Measurements from ENCODE around the gene RAD51B. TPM values are rescaled to one million over a fixed set of nuclear protein-coding genes. Genes with fewer than 3 reads are reported as not detected.

Gene RAD51B
- total and polyA plus RNA-seq, 8 donors = 10.8 to 18.3 (median 14.1) TPM

DNA sequence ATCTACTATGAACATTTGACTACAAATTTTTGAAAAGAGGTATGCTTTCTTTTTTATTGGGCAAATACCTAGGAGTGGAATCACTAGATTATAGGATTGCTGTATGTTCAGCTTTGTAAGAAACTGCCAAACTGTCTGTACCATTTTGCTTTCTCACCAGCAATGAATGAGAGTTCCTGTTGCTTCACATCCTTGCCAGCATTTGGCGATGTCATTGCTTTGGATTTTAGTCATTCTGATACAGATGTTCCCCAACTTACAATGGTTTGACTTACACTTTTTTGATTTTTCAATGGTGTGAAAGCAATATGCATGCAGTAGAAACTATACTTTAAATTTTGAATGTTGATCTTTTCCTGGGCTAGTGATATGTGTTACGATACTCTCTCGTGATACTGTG is 328.7 kb downstream of the RAD51B start:
- DNase-seq (no peak), ATAC-seq (no peak)
- no peak overlapping the region for H3K4me3 ChIP-seq
- peaks cover 9 to 34% of the 10 kb centered on the region in 2 donors for H3K4me1 ChIP-seq
- no peaks in the 10 kb centered on the region for H3K36me3 ChIP-seq
- H3K27me3 ChIP-seq = no peaks in the 10 kb centered on the region
- H3K27ac ChIP-seq = peak overlapping the region in 1 of 2 donors; percentile 81
- peaks cover 0 to 20% of the 10 kb centered on the region in 2 donors for H3K9me3 ChIP-seq
- TF ChIP-seq, protein P1, sequence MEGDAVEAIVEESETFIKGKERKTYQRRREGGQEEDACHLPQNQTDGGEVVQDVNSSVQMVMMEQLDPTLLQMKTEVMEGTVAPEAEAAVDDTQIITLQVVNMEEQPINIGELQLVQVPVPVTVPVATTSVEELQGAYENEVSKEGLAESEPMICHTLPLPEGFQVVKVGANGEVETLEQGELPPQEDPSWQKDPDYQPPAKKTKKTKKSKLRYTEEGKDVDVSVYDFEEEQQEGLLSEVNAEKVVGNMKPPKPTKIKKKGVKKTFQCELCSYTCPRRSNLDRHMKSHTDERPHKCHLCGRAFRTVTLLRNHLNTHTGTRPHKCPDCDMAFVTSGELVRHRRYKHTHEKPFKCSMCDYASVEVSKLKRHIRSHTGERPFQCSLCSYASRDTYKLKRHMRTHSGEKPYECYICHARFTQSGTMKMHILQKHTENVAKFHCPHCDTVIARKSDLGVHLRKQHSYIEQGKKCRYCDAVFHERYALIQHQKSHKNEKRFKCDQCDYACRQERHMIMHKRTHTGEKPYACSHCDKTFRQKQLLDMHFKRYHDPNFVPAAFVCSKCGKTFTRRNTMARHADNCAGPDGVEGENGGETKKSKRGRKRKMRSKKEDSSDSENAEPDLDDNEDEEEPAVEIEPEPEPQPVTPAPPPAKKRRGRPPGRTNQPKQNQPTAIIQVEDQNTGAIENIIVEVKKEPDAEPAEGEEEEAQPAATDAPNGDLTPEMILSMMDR (IDR thresholded peaks at IDR 0.05) = no peak
- intact Hi-C loops (cut with DNase I) = no loop called here

DNA sequence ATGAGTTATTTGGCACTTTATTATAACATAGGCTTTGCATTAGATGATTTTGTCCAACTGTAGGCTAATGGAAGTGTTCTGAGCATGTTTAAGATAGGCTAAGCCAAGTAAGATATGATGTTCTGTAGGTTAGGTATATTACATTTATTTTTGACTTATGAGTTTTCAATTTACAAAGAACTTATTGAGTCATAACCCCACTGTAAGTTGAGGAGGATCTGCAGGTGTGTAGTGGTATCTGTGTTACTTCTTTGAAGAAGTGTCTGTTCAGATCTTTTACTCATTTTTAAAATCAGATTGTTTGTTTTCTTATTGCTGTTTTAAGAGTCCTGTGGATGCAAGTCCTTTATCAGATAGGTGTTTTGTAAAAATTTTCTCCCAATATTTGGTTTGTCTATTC is 329.2 kb downstream of the RAD51B start:
- Histone ChIP-seq H3K9me3 (peaks cover 0 to 20% of the 10 kb centered on the region in 2 donors), H3K4me1 (peaks cover 8 to 29% of the 10 kb centered on the region in 2 donors), H3K36me3 (no peaks in the 10 kb centered on the region), H3K27me3 (no peaks in the 10 kb centered on the region), H3K27ac (no peak overlapping the region), H3K4me3 (no peak overlapping the region)
- ATAC-seq = no peak
- TF ChIP-seq, protein P1 (IDR thresholded peaks at IDR 0.05) = no peak
- intact Hi-C loops (cut with DNase I) = no loop called here
- no peak for DNase-seq

DNA sequence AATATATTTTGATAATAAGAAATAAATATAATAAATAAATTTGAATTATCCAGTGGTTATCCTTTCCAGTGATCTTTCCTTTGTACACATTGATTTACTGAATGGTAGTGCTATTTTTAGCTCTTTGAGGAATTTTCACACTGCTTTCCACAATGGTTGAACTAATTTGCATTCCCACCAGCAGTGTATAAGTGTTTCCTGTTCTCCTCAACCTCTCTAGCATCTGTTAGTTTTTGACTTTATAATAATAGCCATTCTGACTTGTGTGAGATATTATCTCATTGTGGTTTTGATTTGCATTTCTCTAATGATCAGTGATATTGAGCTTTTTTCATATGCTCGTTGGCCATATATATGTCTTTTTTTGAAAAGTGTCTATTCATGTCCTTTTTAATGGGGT is 333.7 kb downstream of the RAD51B start:
- Histone ChIP-seq H3K36me3 (no peaks in the 10 kb centered on the region), H3K27me3 (no peaks in the 10 kb centered on the region), H3K9me3 (peaks cover 0 to 16% of the 10 kb centered on the region in 2 donors), H3K27ac (no peak overlapping the region), H3K4me3 (no peak overlapping the region), H3K4me1 (peaks cover 0 to 3% of the 10 kb centered on the region in 2 donors)
- intact Hi-C loops (cut with DNase I) = no loop called here
- TF ChIP-seq, protein P1 (IDR thresholded peaks at IDR 0.05) = no peak
- ATAC-seq = no peak
- DNase-seq = no peak

DNA sequence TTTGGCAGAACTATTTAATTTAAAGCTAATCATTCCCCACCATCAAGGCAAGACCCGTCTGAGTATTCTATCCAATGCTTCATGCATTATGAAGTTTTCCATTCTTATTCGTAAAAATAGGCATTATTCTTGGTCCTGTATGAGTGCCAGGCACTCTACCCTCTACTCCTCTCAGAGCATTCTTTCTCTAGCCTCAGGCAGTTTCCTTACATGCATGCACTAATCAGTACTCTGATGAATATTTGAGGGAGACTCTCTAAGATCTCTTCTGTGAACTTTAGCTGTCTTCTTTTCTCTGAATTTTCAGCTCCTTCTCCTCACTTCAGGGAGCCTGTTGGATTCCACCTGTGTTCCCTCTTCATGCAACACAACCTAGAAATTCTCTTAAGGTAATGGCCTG is 334.7 kb downstream of the RAD51B start:
- H3K36me3 ChIP-seq = no peaks in the 10 kb centered on the region
- intact Hi-C loops (cut with DNase I) = no loop called here
- no peak for DNase-seq

DNA sequence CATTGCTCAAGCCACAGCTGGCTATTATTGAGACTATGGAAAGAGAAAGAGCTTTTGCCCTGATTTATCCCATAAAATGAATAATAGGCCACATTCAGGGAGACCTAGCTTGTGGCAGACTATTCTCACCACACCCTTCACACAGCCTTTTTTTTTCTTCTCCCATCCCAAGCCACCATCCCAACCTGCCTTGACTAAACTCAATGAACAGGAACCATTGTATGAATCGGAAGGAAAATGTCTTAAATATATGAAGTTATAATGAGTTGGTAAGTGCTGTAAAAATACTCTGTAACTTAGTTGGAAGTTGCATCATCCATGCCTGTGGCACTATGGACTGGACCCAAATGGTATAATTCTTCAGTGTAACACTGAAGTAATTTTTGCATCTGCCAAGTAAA is 338.4 kb downstream of the RAD51B start:
- Histone ChIP-seq H3K9me3 (no peaks in the 10 kb centered on the region), H3K27me3 (no peaks in the 10 kb centered on the region), H3K4me3 (no peak overlapping the region), H3K36me3 (no peaks in the 10 kb centered on the region), H3K4me1 (peaks cover 0 to 4% of the 10 kb centered on the region in 2 donors), H3K27ac (no peak overlapping the region)
- TF ChIP-seq, protein P1 (IDR thresholded peaks at IDR 0.05) = no peak
- intact Hi-C loops (cut with DNase I) = no loop called here
- no peak for DNase-seq
- ATAC-seq = no peak

More for the DNA sequence above, 334.7 kb downstream of the RAD51B start:
- TF ChIP-seq, protein P1 (IDR thresholded peaks at IDR 0.05) = no peak
- Histone ChIP-seq H3K9me3 (peaks cover 0 to 10% of the 10 kb centered on the region in 2 donors), H3K27ac (no peak overlapping the region), H3K4me1 (peaks cover 0 to 4% of the 10 kb centered on the region in 2 donors), H3K27me3 (no peaks in the 10 kb centered on the region), H3K4me3 (no peak overlapping the region)
- ATAC-seq = no peak

All from left lung (tissue), 10 donors.